OCI-LY1 (cell line): ENCODE data around the gene PRR5L.

Experiments used
- EZH2 ChIP-seq: fragments of 200-600 bp; sonication (generic), shearing (Covaris generic); IDR thresholded peaks from 2 replicates; pipeline ENCODE4 v1.8.0; 2017; ENCODE audit warnings: borderline replicate concordance, mixed run types, mild to moderate bottlenecking, antibody characterized with exemption, low read length, moderate library complexity, mixed read lengths
- TF ChIP-seq, protein P1 (sequence below): fragments of 200-600 bp; sonication (generic), shearing (Covaris generic); IDR thresholded peaks from 2 replicates; pipeline ENCODE4 v1.5.1; 2017; ENCODE audit warnings: mild to moderate bottlenecking, antibody characterized with exemption, low read length, moderate library complexity, mixed read lengths

DNA sequence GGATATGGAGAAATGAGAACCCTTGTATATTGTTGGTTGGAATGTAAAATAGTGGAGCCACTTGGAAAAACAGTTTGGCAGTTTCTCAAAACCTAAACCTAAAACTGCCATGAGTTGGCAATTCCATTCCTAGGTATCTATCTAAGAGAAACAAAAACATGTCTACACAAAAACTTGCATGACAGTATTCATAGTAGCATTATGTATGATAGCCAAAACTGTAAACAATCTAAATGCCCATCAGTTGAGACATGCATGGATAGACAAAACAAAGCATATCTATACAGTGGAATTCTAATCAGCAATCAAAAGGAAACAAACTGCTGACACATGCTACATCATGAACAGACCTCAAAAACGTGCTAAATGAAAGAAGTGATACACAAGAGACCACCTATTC lies 179.1 kb downstream of the PRR5L start:
- TF ChIP-seq, protein P1, sequence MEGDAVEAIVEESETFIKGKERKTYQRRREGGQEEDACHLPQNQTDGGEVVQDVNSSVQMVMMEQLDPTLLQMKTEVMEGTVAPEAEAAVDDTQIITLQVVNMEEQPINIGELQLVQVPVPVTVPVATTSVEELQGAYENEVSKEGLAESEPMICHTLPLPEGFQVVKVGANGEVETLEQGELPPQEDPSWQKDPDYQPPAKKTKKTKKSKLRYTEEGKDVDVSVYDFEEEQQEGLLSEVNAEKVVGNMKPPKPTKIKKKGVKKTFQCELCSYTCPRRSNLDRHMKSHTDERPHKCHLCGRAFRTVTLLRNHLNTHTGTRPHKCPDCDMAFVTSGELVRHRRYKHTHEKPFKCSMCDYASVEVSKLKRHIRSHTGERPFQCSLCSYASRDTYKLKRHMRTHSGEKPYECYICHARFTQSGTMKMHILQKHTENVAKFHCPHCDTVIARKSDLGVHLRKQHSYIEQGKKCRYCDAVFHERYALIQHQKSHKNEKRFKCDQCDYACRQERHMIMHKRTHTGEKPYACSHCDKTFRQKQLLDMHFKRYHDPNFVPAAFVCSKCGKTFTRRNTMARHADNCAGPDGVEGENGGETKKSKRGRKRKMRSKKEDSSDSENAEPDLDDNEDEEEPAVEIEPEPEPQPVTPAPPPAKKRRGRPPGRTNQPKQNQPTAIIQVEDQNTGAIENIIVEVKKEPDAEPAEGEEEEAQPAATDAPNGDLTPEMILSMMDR: no peak
- TF ChIP-seq EZH2: no peak
